ENCODE data around the gene ITFG1.
A peak's percentile ranks its signal among the peaks of the same experiment; 100 is the strongest.
"Not testable (repeated sequence)": the region's sequence is repeated elsewhere in the genome, so short reads cannot be mapped to it uniquely, and the experiment has no call there.

Gene ITFG1

DNA sequence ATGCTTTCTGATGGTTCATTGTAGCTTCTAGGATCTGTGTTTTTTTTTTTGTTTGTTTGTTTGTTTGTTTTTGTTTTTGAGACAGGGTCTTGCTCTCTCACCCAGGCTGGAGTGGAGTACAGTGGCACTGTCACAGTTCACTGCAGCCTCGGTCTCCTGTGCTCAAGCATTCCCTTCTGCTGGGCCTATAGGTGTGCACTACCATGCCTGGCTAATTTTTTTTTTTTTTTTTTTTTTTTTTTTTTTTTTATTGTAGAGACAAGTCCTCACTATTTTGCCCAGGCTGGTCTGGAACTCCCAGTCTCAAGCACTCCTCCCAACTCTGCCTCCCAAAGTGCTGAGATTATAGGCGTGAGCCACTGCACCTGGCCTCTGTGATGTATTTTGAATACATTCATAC is 12.1 kb upstream of the ITFG1 start:
- H3K27ac ChIP-seq (ENCODE audit: extremely low read depth, low read depth, low read length); H3K4me3 ChIP-seq (ENCODE audit: low read depth, low read length); POLR2A ChIA-PET; CTCF ChIA-PET; H3K4me1 ChIP-seq (ENCODE audit: control insufficient read depth, insufficient read depth, low read length); H3K36me3 ChIP-seq (ENCODE audit: control insufficient read depth in 2 of 2, insufficient read depth in 1 of 2, low read length in 2 of 2); H3K9me3 ChIP-seq (ENCODE audit: control insufficient read depth, insufficient read depth, low read depth, low read length): not testable (repeated sequence)
- TF ChIP-seq, protein P1, sequence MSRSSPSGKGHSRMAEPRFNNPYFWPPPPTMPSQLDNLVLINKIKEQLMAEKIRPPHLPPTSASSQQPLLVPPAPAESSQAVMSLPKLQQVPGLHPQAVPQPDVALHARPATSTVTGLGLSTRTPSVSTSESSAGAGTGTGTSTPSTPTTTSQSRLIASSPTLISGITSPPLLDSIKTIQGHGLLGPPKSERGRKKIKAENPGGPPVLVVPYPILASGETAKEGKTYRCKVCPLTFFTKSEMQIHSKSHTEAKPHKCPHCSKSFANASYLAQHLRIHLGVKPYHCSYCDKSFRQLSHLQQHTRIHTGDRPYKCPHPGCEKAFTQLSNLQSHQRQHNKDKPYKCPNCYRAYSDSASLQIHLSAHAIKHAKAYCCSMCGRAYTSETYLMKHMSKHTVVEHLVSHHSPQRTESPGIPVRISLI (tag by site-specific recombination; IDR thresholded peaks at IDR 0.05), result peak; percentile 87

DNA sequence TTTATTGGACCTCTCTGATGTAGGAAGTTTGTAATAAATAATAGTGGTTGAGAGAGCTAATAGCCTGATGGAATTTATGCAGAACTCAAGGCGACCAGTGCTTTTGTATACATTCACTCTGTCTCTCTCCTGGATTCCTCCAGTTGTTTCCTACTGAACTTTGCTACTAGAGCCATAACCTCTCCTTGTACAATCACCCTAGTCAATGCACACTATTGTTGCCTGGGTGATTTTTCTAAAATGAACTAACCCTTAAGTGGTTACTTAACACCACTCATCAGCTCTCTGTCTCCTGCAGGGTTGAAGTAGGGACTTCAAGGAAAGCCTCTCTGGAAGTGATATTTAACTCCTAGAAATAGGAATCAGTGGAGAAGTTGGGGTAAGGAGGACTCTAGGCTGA is 9.9 kb upstream of the ITFG1 start:
- TF ChIP-seq ZNF416 (tag by site-specific recombination; IDR thresholded peaks at IDR 0.05) (no peak), ZNF544 (tag by site-specific recombination; IDR thresholded peaks at IDR 0.05) (no peak)
- TF ChIP-seq, protein P1 (tag by site-specific recombination; IDR thresholded peaks at IDR 0.05), result no peak
- Histone ChIP-seq H3K4me1 (ENCODE audit: control insufficient read depth, insufficient read depth, low read length) (no peaks in the 10 kb centered on the region), H3K4me3 (ENCODE audit: low read depth, low read length) (no peak overlapping the region), H3K9me3 (ENCODE audit: control insufficient read depth, insufficient read depth, low read depth, low read length) (no peaks in the 10 kb centered on the region), H3K27ac (ENCODE audit: extremely low read depth, low read depth, low read length) (no peak overlapping the region), H3K36me3 (ENCODE audit: control insufficient read depth in 2 of 2, insufficient read depth in 1 of 2, low read length in 2 of 2) (no peaks in the 10 kb centered on the region)
- POLR2A ChIA-PET, result no interaction called here
- CTCF ChIA-PET, result interaction anchor here (0.6 kb wide), 1 partner anchor 35 kb away, joined by 3 read pairs; no protein-coding TSS in a partner anchor

DNA sequence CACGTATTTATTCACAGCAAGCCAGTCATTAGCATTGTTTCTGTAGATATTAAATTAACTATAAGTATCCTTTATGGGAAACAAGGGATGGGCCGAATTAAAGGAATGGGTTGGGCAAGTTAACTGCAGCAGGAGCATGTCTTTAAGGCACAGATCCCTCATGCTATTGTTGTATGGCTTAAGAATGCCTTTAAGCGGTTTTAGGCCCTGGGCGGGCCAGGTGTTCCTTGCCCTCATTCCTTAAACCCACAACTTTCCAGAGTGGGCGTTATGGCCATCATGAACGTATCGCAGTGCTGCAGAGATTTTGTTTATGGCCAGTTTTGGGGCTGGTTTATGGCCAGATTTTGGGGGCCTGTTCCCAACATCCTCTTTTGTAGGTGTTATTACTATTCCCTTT is 9.3 kb upstream of the ITFG1 start:
- Histone ChIP-seq H3K36me3 (ENCODE audit: control insufficient read depth in 2 of 2, insufficient read depth in 1 of 2, low read length in 2 of 2) (peaks cover 0 to under 1% of the 10 kb centered on the region in 2 experiments; a peak in 1 of 3 replicates), H3K9me3 (ENCODE audit: control insufficient read depth, insufficient read depth, low read depth, low read length) (no peaks in the 10 kb centered on the region), H3K27ac (ENCODE audit: extremely low read depth, low read depth, low read length) (no peak overlapping the region), H3K4me1 (ENCODE audit: control insufficient read depth, insufficient read depth, low read length) (no peaks in the 10 kb centered on the region), H3K4me3 (ENCODE audit: low read depth, low read length) (no peak overlapping the region)
- TF ChIP-seq, protein P2, sequence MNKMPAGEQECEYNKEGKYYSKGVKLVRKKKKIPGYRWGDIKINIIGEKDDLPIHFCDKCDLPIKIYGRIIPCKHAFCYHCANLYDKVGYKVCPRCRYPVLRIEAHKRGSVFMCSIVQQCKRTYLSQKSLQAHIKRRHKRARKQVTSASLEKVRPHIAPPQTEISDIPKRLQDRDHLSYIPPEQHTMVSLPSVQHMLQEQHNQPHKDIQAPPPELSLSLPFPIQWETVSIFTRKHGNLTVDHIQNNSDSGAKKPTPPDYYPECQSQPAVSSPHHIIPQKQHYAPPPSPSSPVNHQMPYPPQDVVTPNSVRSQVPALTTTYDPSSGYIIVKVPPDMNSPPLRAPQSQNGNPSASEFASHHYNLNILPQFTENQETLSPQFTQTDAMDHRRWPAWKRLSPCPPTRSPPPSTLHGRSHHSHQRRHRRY (tag by site-specific recombination; IDR thresholded peaks at IDR 0.05), result no peak
- no peak for TF ChIP-seq ZNF791 (tag by site-specific recombination; IDR thresholded peaks at IDR 0.05)
- TF ChIP-seq IKZF3 (tag by site-specific recombination; IDR thresholded peaks at IDR 0.05), result no peak
- no peak for TF ChIP-seq BCL6B (tag by site-specific recombination; IDR thresholded peaks at IDR 0.05)
- TF ChIP-seq ZNF596 (tag by site-specific recombination; IDR thresholded peaks at IDR 0.05), result no peak
- TF ChIP-seq GFI1B (tag by site-specific recombination; IDR thresholded peaks at IDR 0.05), result no peak
- TF ChIP-seq ZNF214 (tag by site-specific recombination; IDR thresholded peaks at IDR 0.05; ENCODE audit: borderline replicate concordance), result no peak
- no peak for TF ChIP-seq GLI2 (tag by site-specific recombination; IDR thresholded peaks at IDR 0.05; ENCODE audit: borderline replicate concordance, low read depth)
- no peak for TF ChIP-seq ZNF610 (tag by site-specific recombination; IDR thresholded peaks at IDR 0.05; ENCODE audit: borderline replicate concordance)
- TF ChIP-seq ZNF121 (tag by site-specific recombination; IDR thresholded peaks at IDR 0.05), result no peak
- TF ChIP-seq ZNF155 (tag by site-specific recombination; IDR thresholded peaks at IDR 0.05), result no peak
- no peak for TF ChIP-seq ZNF366 (tag by site-specific recombination; conservative IDR thresholded peaks at IDR 0.05)
- no peak for TF ChIP-seq ZNF350 (tag by site-specific recombination; IDR thresholded peaks at IDR 0.05)
- POLR2A ChIA-PET, result no interaction called here
- CTCF ChIA-PET, result no interaction called here

Measured in HEK293 (cell line).